ENCODE results near the gene PPP6R2. TPM values are rescaled to one million over a fixed set of nuclear protein-coding genes. Genes with fewer than 3 reads are reported as not detected.
A peak's percentile ranks its signal among the peaks of the same experiment; 100 is the strongest.

Gene PPP6R2
- total RNA-seq, 1 donor from 2014 or later = 32.6 TPM

- no peak for TF ChIP-seq EZH2 (IDR thresholded peaks at IDR 0.05)
- TF ChIP-seq, protein P1, sequence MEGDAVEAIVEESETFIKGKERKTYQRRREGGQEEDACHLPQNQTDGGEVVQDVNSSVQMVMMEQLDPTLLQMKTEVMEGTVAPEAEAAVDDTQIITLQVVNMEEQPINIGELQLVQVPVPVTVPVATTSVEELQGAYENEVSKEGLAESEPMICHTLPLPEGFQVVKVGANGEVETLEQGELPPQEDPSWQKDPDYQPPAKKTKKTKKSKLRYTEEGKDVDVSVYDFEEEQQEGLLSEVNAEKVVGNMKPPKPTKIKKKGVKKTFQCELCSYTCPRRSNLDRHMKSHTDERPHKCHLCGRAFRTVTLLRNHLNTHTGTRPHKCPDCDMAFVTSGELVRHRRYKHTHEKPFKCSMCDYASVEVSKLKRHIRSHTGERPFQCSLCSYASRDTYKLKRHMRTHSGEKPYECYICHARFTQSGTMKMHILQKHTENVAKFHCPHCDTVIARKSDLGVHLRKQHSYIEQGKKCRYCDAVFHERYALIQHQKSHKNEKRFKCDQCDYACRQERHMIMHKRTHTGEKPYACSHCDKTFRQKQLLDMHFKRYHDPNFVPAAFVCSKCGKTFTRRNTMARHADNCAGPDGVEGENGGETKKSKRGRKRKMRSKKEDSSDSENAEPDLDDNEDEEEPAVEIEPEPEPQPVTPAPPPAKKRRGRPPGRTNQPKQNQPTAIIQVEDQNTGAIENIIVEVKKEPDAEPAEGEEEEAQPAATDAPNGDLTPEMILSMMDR (IDR thresholded peaks at IDR 0.05) = no peak
- TF ChIP-seq EZH2phosphoT487 (IDR thresholded peaks at IDR 0.05) = no peak
- Histone ChIP-seq H3K9me3 (ENCODE audit: low read depth) (no peaks in the 10 kb centered on the region), H3K4me1 (no peaks in the 10 kb centered on the region), H3K79me2 (ENCODE audit: low read depth) (no peaks in the 10 kb centered on the region), H3K4me3 (no peak overlapping the region), H3K27ac (no peak overlapping the region), H3K27me3 (no peaks in the 10 kb centered on the region), H2AFZ (replicated peaks) (no peak overlapping the region), H3K36me3 (no peaks in the 10 kb centered on the region), H3F3A (ENCODE audit: low read depth) (no peaks in the 10 kb centered on the region), H3K4me2 (no peak overlapping the region), H3K9ac (no peak overlapping the region), H4K20me1 (ENCODE audit: low read depth) (no peaks in the 10 kb centered on the region)
- Mint-ChIP-seq H3K27me3 (ENCODE audit: insufficient read depth, low read depth) (peaks cover under 1% of the 10 kb centered on the region), H3K4me3 (no peak overlapping the region), H3K9me3 (no peaks in the 10 kb centered on the region), H3K36me3 (no peaks in the 10 kb centered on the region), H3K4me1 (peaks cover 2% of the 10 kb centered on the region), H3K27ac (no peak overlapping the region)
- DNase-seq (ENCODE audit: low spot score) = no peak
Measured at GRCh38 chr22:50488886-50489285, 145.8 kb downstream of the PPP6R2 start.

DNA sequence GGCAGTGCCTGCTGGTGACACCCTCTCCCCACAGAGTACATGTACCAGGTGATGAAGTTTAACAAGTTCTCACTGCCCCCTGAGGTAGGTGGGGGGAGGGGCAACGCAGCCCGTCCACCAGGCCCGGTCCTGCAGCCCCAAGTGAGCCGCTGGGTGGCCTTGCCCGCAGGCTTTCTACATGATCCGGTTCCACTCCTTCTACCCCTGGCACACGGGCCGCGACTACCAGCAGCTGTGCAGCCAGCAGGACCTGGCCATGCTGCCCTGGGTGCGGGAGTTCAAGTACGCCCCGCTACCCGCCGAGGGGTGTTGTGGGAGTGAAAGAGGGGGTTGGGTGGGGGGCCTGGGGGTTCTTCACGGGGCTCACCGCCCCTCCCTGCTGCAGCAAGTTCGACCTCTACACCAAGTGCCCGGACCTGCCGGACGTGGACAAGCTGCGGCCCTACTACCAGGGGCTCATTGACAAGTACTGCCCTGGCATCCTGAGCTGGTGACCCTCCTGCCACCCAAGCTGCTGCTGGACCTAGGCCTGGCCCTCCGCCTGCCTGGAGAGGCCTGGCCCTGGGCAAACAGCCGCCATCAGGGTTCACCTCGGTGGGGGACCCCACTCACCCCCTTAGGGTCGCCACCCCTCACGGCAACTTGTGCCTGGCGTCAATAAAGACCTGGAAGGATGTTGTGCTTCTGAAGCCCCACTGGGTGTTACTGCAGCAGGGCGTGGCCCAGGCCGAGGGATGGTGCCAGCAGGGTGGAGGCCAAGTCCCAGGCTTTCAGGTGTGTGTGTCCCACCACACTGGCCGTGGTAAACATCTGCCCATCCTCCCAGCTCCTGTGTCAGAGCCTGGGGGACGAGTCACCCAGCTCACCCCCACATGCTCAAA, 146.5 kb downstream of the PPP6R2 start:
- H3K4me1 Mint-ChIP-seq = peaks cover 2% of the 10 kb centered on the region
- H2AFZ ChIP-seq (replicated peaks) = no peak overlapping the region
- TF ChIP-seq EZH2 (IDR thresholded peaks at IDR 0.05) (no peak), EZH2phosphoT487 (IDR thresholded peaks at IDR 0.05) (no peak)
- TF ChIP-seq, protein P1 (IDR thresholded peaks at IDR 0.05) = no peak
- no peak overlapping the region for H3K4me2 ChIP-seq
- no peaks in the 10 kb centered on the region for H3F3A ChIP-seq (ENCODE audit: low read depth)
- no peaks in the 10 kb centered on the region for H3K36me3 ChIP-seq
- no peaks in the 10 kb centered on the region for H3K27me3 ChIP-seq
- no peaks in the 10 kb centered on the region for H4K20me1 ChIP-seq (ENCODE audit: low read depth)
- no peak overlapping the region for H3K27ac ChIP-seq
- H3K36me3 Mint-ChIP-seq = no peaks in the 10 kb centered on the region
- no peaks in the 10 kb centered on the region for H3K9me3 Mint-ChIP-seq
- no peak overlapping the region for H3K4me3 Mint-ChIP-seq
- H3K4me3 ChIP-seq = no peak overlapping the region
- H3K79me2 ChIP-seq (ENCODE audit: low read depth) = no peaks in the 10 kb centered on the region
- H3K27ac Mint-ChIP-seq = no peak overlapping the region
- no peaks in the 10 kb centered on the region for H3K4me1 ChIP-seq
- no peaks in the 10 kb centered on the region for H3K9me3 ChIP-seq (ENCODE audit: low read depth)
- H3K27me3 Mint-ChIP-seq (ENCODE audit: insufficient read depth, low read depth) = no peaks in the 10 kb centered on the region
- no peak for DNase-seq (ENCODE audit: low spot score)
- no peak overlapping the region for H3K9ac ChIP-seq

DNA sequence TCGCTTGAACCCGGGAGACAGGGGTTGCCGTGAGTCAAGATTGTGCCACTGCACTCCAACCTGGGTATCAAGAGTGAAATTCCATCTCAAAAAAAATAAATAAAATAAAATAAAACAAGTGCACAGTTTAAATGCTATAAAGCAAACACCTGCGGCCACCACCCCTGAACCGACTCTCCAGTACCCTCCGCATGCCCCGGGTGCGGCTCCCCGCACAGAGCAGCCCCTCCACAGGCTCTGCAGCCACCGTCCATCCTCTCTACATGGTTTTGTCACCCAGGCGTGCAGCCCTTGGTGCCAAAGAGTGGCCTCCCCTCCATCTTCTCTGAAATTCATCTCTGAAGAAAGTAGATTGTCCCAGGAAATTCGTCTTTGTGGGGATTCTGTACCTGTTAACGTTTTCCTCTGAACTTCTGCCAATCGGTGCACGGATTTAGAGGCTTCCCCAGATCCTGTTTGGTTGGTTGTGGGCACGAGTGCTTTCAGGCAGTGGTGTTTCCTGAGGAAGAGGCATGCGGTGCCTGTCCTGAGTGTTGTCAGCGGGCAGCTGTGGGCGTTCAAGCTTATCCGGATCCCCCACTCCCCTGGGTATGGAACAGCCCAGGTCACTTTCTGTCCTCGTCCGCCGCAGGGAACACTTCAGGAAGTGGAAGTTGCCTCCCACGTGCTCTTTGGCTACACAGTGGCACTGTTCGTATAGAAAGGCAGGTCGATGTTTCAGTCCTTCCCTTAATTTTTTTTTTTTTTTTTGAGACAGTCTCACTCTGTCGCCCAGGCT, 147.6 kb downstream of the PPP6R2 start:
- no peak overlapping the region for H3K4me3 ChIP-seq
- TF ChIP-seq EZH2 (IDR thresholded peaks at IDR 0.05) (no peak), EZH2phosphoT487 (IDR thresholded peaks at IDR 0.05) (no peak)
- TF ChIP-seq, protein P1 (IDR thresholded peaks at IDR 0.05) = no peak
- no peaks in the 10 kb centered on the region for H3F3A ChIP-seq (ENCODE audit: low read depth)
- no peaks in the 10 kb centered on the region for H3K36me3 ChIP-seq
- H3K9ac ChIP-seq = no peak overlapping the region
- peak overlapping the region; percentile 21 for H3K27ac Mint-ChIP-seq
- no peaks in the 10 kb centered on the region for H3K4me1 ChIP-seq
- no peak overlapping the region for H3K4me2 ChIP-seq
- H3K79me2 ChIP-seq (ENCODE audit: low read depth) = no peaks in the 10 kb centered on the region
- DNase-seq (ENCODE audit: low spot score) = no peak
- no peaks in the 10 kb centered on the region for H3K27me3 ChIP-seq
- no peaks in the 10 kb centered on the region for H3K36me3 Mint-ChIP-seq
- H2AFZ ChIP-seq (replicated peaks) = no peak overlapping the region
- H3K27me3 Mint-ChIP-seq (ENCODE audit: insufficient read depth, low read depth) = no peaks in the 10 kb centered on the region
- no peaks in the 10 kb centered on the region for H3K9me3 ChIP-seq (ENCODE audit: low read depth)
- no peaks in the 10 kb centered on the region for H4K20me1 ChIP-seq (ENCODE audit: low read depth)
- H3K4me3 Mint-ChIP-seq = no peak overlapping the region
- no peaks in the 10 kb centered on the region for H3K9me3 Mint-ChIP-seq
- peaks cover 2% of the 10 kb centered on the region for H3K4me1 Mint-ChIP-seq
- no peak overlapping the region for H3K27ac ChIP-seq

Other genes with a start within 250 kb of the PPP6R2 start
- gene PANX2, start 172.6 kb upstream of the PPP6R2 start, total RNA-seq (ENCODE audit: low replicate concordance) = 0.88 and 1.9 TPM in 2 replicates
- gene TRABD, start 157.4 kb upstream of the PPP6R2 start, total RNA-seq (ENCODE audit: low replicate concordance) = 15.4 and 37.4 TPM in 2 replicates
- 7.6 and 20.8 TPM in 2 replicates for gene SELENOO, start 142.3 kb upstream of the PPP6R2 start, total RNA-seq (ENCODE audit: low replicate concordance)
- 16.9 and 44.6 TPM in 2 replicates for gene TUBGCP6, start 98.3 kb upstream of the PPP6R2 start, total RNA-seq (ENCODE audit: low replicate concordance)
- gene HDAC10, start 92.1 kb upstream of the PPP6R2 start, total RNA-seq (ENCODE audit: low replicate concordance) = 5.4 and 27.6 TPM in 2 replicates
- 18.7 and 28.4 TPM in 2 replicates for gene MAPK12, start 81.6 kb upstream of the PPP6R2 start, total RNA-seq (ENCODE audit: low replicate concordance)
- 0.37 TPM in 1 of 2 replicates, not detected in the other for gene MAPK11, start 72.9 kb upstream of the PPP6R2 start, total RNA-seq (ENCODE audit: low replicate concordance)
- 32.4 and 94.1 TPM in 2 replicates for gene PLXNB2, start 35.7 kb upstream of the PPP6R2 start, total RNA-seq (ENCODE audit: low replicate concordance)
- 1.0 and 7.8 TPM in 2 replicates for gene DENND6B, start 16.3 kb upstream of the PPP6R2 start, total RNA-seq (ENCODE audit: low replicate concordance)
- gene SBF1, start 131.7 kb downstream of the PPP6R2 start, total RNA-seq (ENCODE audit: low replicate concordance) = 25.8 and 65.8 TPM in 2 replicates
- 0.13 and 2.6 TPM in 2 replicates for gene ADM2, start 138.2 kb downstream of the PPP6R2 start, total RNA-seq (ENCODE audit: low replicate concordance)
- not detected in 2 replicates for gene MIOX, start 143.5 kb downstream of the PPP6R2 start, total RNA-seq (ENCODE audit: low replicate concordance)
- 7.1 and 38.2 TPM in 2 replicates for gene LMF2, start 164.4 kb downstream of the PPP6R2 start, total RNA-seq (ENCODE audit: low replicate concordance)
- gene NCAPH2, start 164.9 kb downstream of the PPP6R2 start, total RNA-seq (ENCODE audit: low replicate concordance) = 41.2 and 64.4 TPM in 2 replicates
- 1.1 TPM in 1 of 2 replicates, not detected in the other for gene SCO2, start 182.3 kb downstream of the PPP6R2 start, total RNA-seq (ENCODE audit: low replicate concordance)
- gene TYMP, start 186.7 kb downstream of the PPP6R2 start, total RNA-seq (ENCODE audit: low replicate concordance) = 0.81 TPM in 1 of 2 replicates, not detected in the other
- gene KLHDC7B, start 202.6 kb downstream of the PPP6R2 start, total RNA-seq (ENCODE audit: low replicate concordance) = not detected in 2 replicates
- gene SYCE3, start 219.6 kb downstream of the PPP6R2 start, total RNA-seq (ENCODE audit: low replicate concordance) = 2.8 TPM in 1 of 2 replicates, not detected in the other
- 33.9 and 49.6 TPM in 2 replicates for gene CPT1B, start 235.1 kb downstream of the PPP6R2 start, total RNA-seq (ENCODE audit: low replicate concordance)
- gene CHKB, start 239.5 kb downstream of the PPP6R2 start, total RNA-seq (ENCODE audit: low replicate concordance) = 67.4 and 93.9 TPM in 2 replicates